NT2/D1 (cell line): ENCODE results near the gene DPP8.
A peak's percentile ranks its signal among the peaks of the same experiment; 100 is the strongest.

Source experiments
- DNase-seq: peaks from one replicate; pipeline ENCODE4 v3.0.0-alpha.2; 2011; ENCODE audit warnings: low read depth, low spot score
- H3K27me3 ChIP-seq: 2 replicates; pipeline ENCODE4 v1.6.0; 2011; ENCODE audit warnings: mild to moderate bottlenecking; ENCODE audit not compliant: insufficient read length, insufficient read depth
- H3K36me3 ChIP-seq: 2 replicates; pipeline ENCODE4 v1.6.1; 2011; ENCODE audit warnings: mild to moderate bottlenecking, low read length, mixed read lengths; ENCODE audit not compliant: insufficient read depth, insufficient read length
- H3K4me1 ChIP-seq: 2 replicates; pipeline ENCODE4 v1.5.1; 2011; ENCODE audit not compliant: insufficient read depth, insufficient read length
- H3K4me3 ChIP-seq: 2 replicates; pipeline ENCODE4 v1.5.1; 2011; ENCODE audit warnings: low read depth; ENCODE audit not compliant: insufficient read length
- H3K9ac ChIP-seq: 2 replicates; pipeline ENCODE4 v1.6.0; 2011; ENCODE audit warnings: low read depth; ENCODE audit not compliant: insufficient read length
- H3K9me3 ChIP-seq: 2 replicates; pipeline ENCODE4 v1.5.1; 2011; ENCODE audit warnings: mild to moderate bottlenecking, low read length; ENCODE audit not compliant: insufficient read depth
- SUZ12 ChIP-seq: IDR thresholded peaks from 2 replicates; pipeline ENCODE4 v1.6.1; 2011; ENCODE audit not compliant: insufficient read length, insufficient read depth; ENCODE audit errors: extremely low read depth
- YY1 ChIP-seq: IDR thresholded peaks from 2 replicates; pipeline ENCODE4 v1.6.1; 2011; ENCODE audit not compliant: insufficient read length, insufficient read depth
- ZNF274 ChIP-seq: IDR thresholded peaks from 2 replicates; pipeline ENCODE4 v1.6.1; 2011; ENCODE audit warnings: mild to moderate bottlenecking, low read depth, low read length

DPP8 gene

DNA sequence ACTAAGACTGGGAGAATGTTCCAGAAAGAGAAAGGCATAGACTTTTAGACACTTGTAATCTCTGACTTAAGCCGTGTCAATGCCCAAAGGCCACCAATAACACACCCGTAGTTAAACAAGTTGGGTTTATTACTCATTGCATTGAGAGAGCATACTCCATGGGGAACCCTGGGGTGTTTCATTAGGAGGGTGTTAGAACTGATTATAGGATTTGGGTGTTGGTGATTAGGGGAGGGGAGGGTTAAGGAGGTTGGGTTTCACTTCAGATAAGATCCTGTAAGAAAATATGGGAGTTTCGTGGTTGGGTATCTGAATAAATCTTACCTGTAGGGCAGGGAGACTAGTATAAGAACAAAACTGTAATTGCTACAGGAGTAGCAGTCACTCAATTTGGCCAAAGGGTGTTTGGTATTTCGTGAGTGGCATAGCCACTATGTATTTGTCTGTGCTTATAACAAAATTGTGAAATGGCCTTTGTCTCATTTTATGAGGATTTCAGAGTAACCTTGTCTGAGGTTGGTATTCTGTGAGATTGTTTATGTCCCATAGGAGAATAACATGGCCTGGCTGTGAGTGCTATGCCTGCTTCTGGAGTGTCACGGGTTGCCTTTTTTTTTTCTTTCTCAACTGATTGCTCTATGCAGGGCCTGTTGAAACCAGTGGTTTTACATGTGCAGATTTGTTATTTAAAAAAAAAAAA, 15.7 kb upstream of the DPP8 start:
- Histone ChIP-seq H3K9me3 (no peaks in the 10 kb centered on the region), H3K4me1 (peaks cover 2% of the 10 kb centered on the region), H3K9ac (no peak overlapping the region), H3K27me3 (no peaks in the 10 kb centered on the region), H3K4me3 (no peak overlapping the region), H3K36me3 (peaks cover 31% of the 10 kb centered on the region)
- TF ChIP-seq ZNF274 (no peak), SUZ12 (no peak), YY1 (no peak)
- no peak for DNase-seq

- no peaks in the 10 kb centered on the region for H3K9me3 ChIP-seq
- H3K9ac ChIP-seq: no peak overlapping the region
- no peak for TF ChIP-seq SUZ12
- TF ChIP-seq ZNF274: no peak
- no peak for TF ChIP-seq YY1
- DNase-seq: no peak
- peaks cover 2% of the 10 kb centered on the region for H3K4me1 ChIP-seq
- peaks cover 31% of the 10 kb centered on the region for H3K36me3 ChIP-seq
- no peaks in the 10 kb centered on the region for H3K27me3 ChIP-seq
- no peak overlapping the region for H3K4me3 ChIP-seq
Measured at GRCh38 chr15:65532738-65533051, 15.2 kb upstream of the DPP8 start.

DNA sequence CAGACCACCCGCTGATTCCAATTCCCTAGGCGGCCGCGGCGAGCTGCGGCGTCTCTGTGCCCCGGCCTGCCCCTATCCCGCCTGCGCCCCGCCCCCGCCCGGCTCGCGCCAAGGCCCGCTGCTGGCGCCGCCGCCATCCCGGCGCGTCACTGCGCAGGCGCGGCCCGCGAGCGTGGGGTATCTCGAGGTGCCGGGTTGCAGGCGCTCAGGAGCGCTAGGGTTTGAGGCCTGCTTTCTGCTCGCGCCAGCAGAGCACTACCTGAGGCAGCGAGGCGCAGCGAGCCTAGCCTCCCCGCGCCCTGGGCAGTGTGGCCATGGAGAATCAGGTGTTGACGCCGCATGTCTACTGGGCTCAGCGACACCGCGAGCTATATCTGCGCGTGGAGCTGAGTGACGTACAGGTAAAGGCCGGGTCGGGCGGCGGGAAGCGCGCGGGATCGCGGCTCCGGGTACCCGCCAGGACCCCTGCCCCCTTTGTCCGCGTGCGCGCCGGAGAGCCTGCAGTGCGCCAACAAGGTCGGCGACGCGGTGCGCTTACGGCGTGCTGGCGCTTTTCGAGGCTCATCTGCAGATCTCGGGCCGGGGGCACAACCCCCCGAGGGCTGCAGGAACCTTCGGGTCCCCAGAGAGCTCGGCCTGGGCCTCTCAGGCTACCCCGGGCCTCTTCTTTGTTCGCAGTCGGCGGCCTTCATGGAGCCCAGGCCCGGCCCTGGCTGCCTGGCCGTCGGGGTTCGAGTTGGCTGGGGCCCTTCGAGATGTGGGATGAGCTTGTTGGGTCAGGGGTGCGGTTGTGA, 13.0 kb upstream of the DPP8 start, which contains the start of gene HACD3:
TSS of gene HACD3 (plus strand) at position 146 of the 794 bp plus-strand sequence. CDS start at position 315, 169 bp downstream.
- Histone ChIP-seq H3K4me1 (peaks cover 2% of the 10 kb centered on the region), H3K36me3 (peaks cover 16% of the 10 kb centered on the region), H3K9ac (peak within 1 kb of the TSS; percentile 100), H3K4me3 (peak within 1 kb of the TSS; percentile 99), H3K27me3 (no peaks in the 10 kb centered on the region), H3K9me3 (no peaks in the 10 kb centered on the region)
- DNase-seq: peak; percentile 80
- no peak for TF ChIP-seq SUZ12
- TF ChIP-seq ZNF274: no peak
- TF ChIP-seq YY1: no peak

- Histone ChIP-seq H3K9ac (peak overlapping the region; percentile 70), H3K27me3 (no peaks in the 10 kb centered on the region), H3K4me1 (peaks cover 2% of the 10 kb centered on the region), H3K4me3 (peak overlapping the region; percentile 99), H3K9me3 (no peaks in the 10 kb centered on the region), H3K36me3 (peaks cover 12% of the 10 kb centered on the region)
- TF ChIP-seq ZNF274: no peak
- no peak for TF ChIP-seq YY1
- TF ChIP-seq SUZ12: no peak
- DNase-seq: no peak
Measured at GRCh38 chr15:65529762-65530317, 12.4 kb upstream of the DPP8 start.

DNA sequence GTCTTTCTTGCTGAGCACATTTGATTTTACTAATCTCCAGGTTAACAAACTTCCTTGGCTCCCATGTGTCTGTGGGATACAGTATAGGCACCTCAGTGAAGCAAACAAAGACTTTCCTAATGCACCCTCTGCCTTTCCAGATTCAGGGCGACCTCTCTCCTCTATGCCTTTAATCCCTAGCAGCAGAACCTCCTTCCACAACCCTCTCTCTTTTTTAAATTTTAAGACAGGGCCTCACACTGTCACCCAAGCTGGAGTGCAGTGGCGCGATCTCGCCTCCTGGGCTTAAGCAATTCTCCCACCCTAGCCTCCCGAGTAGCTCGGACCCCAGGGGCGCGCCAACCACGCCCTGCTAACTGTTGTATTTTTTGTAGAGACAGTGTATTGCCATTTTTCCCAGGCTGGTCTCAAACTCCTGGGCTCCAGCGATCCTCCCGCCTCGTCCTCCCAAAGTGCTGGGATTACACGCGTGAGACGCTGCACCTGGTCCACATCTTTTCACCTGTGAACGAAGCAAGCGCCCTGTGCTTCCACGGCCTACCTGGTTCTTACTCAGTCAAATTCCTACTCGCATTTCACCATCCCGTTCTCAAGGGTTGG, 11.1 kb upstream of the DPP8 start:
- Histone ChIP-seq H3K36me3 (peaks cover 5% of the 10 kb centered on the region), H3K9me3 (no peaks in the 10 kb centered on the region), H3K9ac (no peak overlapping the region), H3K27me3 (no peaks in the 10 kb centered on the region), H3K4me1 (no peaks in the 10 kb centered on the region), H3K4me3 (no peak overlapping the region)
- no peak for TF ChIP-seq ZNF274
- TF ChIP-seq SUZ12: no peak
- no peak for TF ChIP-seq YY1
- no peak for DNase-seq

GRCh38 chr15:65525622-65526021, 8.1 kb upstream of the DPP8 start:
- TF ChIP-seq SUZ12 (no peak), ZNF274 (no peak), YY1 (no peak)
- DNase-seq: no peak
- Histone ChIP-seq H3K27me3 (no peaks in the 10 kb centered on the region), H3K36me3 (no peaks in the 10 kb centered on the region), H3K4me3 (no peak overlapping the region), H3K9me3 (no peaks in the 10 kb centered on the region), H3K9ac (no peak overlapping the region), H3K4me1 (no peaks in the 10 kb centered on the region)

GRCh38 chr15:65524226-65524625, 6.7 kb upstream of the DPP8 start:
- no peaks in the 10 kb centered on the region for H3K27me3 ChIP-seq
- H3K9ac ChIP-seq: no peak overlapping the region
- H3K9me3 ChIP-seq: no peaks in the 10 kb centered on the region
- TF ChIP-seq SUZ12 (no peak), YY1 (no peak), ZNF274 (no peak)
- DNase-seq: no peak
- no peak overlapping the region for H3K4me3 ChIP-seq
- H3K4me1 ChIP-seq: no peaks in the 10 kb centered on the region
- H3K36me3 ChIP-seq: no peaks in the 10 kb centered on the region
